ENCODE results near the gene ZSCAN30.

The ZSCAN30 gene

DNA sequence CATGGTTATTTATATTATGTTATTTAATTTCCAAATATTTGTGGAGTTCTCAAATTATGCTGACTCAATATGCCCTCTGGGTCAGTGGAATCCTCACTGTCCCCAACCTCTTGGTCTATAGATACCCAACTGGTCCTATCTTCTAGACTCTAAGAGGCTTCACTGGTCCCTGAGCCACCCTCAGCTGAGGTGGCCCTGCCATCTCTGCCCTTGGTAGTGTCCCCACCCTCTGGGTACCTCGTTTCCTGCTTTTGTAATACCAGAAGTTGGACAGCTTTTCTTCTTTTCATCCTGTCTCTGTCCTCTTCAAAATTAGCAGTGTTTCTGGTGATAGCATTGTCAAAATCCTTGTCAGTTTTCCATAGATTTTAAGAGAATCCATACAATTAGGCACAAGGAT, 11.9 kb downstream of the ZSCAN30 start:
- DNase-seq, result no peak

DNA sequence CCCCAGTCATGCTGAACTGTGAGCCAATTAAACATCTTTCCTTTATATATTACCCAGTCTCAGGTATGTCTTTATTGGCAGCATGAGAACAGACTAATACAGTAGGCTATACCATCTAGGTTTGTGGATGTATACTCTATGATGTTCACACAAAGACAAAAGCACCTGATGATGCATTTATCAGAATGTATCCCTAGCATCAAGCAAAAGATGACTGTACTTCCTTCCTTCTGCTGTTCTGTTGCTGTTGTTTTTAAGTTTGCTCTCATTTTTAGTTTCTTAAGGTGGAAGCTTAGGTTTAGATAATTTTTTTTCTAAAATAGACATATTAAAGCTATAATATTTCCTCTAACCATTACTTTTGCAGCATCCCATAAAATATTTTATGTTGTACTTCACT, 12.4 kb downstream of the ZSCAN30 start:
- DNase-seq, result no peak

DNA sequence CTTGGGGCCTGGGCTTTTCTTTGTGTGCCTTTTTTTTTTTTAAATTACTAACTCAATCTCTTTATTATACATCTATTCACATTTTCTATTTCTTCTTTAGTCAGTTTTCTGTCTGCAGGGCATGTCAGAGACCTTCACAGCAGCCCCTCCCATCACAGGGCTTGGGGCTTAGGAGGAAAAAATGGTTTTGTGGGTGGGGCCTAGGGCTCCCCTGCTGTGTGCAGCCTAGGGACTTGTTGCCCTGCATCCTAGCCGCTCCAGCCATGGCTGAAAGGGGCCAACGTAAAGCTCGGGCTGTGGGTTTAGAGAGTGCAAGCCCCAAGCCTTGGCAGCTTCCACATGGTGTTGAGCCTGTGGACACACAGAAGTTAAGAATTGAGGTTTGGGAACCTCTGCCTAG, 13.8 kb downstream of the ZSCAN30 start:
- DNase-seq, result no peak

DNA sequence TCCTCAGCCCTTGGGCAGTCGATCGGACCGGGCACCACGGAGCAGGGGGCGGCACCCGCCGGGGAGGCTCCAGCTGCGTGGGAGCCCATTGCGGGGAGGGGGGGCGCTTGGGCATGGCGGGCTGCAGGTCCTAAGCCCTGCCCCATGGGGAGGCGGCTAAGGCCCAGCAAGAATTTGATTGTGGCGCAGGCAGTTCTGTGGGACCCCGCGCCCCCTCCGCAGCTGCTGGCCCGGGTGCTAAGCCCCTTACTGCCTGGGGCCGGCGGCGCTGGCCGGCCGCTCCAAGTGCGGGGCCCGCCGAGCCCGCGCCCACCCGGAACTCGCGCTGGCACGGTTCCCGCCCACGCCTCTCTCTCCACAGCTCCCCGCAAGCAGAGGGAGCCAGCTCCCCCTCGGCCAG, 18.4 kb downstream of the ZSCAN30 start:
- no peak for DNase-seq

DNA sequence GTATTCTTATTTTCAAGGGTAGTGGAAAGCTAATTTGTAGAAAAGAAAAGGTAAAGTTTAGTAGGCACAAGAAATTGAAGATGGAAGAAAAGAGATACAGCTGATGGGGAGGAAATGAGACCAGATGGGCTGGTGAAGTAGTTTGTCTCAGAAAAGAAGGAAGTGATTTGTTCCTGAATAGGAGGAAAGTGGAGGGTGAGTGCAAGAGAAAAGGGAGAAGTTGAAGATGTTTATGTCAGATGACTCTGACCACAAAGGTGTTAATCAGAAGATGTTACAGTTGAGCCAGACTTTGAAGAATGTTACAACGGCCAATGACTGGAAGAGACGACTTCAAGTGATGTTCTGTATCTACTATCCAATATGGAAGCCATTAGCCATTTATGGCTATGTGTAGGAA, 21.2 kb downstream of the ZSCAN30 start:
- no peak for DNase-seq

DNA sequence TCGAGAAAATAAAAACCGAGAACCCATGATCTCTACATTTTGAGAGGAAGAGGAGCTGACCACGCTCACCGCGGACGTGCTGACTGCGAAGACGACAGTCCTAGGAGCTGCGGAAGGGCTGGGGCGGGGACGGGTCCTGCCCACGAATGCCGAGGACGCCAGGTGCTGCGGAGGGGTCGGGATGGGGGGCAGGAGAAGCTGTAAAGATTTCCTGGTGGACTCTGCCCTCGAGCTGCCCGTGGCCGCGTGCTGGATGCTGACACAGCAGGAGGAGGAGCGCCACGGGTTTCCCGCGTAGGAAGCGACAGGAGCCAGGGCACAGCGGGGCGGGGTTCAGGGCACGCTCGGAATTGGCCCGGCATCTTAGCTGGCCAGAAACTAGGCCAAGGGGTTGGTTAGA, 22.2 kb downstream of the ZSCAN30 start:
- DNase-seq, result no peak

DNA sequence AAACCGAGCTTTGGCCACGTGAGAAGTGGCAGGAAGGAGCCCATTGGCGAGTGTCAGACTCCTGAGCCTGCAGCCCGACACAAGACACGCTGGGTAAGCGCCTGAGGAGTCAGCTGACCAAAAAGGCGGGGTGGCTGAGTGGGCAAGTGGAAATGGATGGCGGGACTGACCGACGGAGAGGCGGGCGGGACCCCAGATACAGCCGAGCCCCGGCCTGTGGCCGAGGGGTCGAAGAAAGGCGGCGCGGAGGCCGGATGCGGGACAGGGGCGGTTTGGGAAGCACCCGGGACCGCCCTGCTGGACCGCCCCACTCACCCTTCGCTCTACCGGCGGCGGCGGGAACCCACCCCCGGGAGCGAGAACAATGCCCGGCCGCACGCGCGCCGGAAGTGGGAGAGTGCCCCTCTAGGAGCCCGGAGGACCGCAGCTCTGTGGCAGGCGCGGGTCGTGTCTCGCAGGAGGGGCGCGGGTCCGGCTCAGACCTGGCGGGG, 22.8 kb downstream of the ZSCAN30 start:
- DNase-seq, result no peak

DNA sequence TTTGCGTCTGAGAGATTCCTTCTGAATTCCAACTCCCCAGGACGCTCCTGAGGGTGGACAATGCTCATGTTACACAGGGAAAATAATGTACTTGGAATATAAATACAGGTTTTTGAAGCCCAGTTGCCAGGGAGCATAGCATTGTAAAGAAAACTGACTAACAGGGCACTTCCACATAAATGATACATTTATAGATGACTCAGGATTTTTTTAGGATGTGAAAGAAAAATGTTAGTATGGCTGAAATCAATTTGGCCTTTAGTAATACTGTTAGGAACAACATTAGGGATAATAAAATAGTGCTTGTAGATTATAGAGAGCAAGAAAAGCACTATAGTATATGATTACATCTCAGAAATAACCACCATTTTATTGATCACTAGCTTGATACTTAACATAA, 25.6 kb downstream of the ZSCAN30 start:
- DNase-seq, result no peak

DNA sequence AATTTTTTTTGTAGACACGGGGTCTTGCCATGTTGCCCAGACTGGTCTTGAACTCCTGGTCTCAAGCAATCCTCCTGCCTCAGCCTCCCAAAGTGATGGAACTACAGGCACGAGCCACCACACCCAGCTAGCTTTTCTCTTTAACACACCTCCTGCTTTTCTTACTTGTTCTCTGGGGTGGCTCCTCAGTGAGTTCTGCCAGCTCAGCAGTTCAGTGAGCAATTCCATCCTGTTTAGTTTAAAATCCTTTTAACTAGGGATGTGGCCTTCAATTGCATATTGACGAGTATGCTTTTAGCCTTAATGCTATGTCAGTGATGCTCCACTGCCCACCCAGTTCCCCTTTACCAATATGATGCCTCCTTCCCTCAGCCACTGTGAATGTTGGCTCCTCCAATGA, 33.1 kb downstream of the ZSCAN30 start:
- no peak for DNase-seq

DNA sequence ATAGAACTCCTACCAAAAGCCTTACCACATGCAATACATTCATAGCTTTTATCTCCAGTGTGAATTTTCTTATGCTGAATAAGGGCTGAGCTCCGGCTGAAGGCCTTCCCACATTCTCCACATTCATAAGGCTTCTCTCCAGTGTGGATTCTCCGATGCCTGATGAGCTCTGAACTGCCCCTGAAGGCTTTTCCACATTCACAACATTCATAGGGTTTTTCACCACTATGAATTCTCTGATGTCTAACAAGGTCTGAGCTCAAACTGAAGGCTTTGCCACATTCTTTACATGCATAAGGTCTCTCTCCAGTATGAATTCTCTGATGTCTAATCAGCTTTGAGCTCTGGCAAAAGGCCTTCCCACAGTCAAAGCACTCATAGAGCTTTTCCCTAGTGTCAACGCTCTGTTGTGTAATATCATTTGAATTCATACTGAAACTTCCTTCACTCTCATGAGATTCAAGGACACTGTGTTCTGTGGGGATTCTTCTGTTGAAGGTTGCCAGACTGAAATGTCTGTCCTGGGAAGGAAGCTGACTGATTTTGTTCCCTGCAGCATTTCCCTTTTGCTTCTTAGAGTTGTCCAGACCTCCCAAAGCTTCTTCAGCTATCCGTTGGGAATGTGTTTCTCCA, 36.3 kb downstream of the ZSCAN30 start:
- DNase-seq, result no peak

DNA sequence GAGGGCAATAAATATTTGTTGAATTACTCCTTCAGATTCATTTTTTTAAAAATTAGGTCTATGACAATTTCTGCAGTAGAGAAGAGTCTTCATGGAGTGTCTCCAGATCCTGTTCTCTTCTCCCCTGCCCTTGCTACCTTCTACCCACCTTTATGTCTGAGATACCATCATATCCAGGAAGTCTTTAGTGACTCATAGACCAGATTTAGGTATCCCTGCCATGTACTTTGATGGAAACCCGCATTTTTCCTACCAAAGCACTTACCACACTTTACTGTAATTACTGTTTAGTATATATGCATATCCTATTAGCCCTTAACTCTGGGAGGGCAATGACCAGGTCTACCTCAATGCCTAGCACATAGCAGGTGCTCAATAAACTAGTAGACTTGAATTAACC, 37.6 kb downstream of the ZSCAN30 start:
- no peak for DNase-seq

DNA sequence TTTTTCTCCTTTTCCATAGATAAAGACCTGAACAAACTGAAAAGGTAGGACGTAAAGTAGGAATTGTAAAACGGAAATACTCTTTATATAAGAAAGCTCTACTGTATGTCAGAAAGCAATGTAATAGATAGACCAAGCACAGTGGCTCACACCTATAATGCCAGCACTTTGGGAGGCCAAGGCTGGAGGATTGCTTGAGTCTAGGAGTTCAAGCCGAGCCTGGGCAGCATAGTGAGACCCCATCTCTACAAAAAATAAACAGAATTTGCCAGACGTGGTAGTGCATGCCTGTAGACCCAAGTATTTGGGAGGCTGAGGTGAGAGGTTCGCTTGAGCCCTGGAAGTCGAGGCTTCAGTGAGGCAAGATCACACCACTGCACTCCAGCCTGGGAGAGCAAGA, 41.6 kb downstream of the ZSCAN30 start:
- no peak for DNase-seq

DNA sequence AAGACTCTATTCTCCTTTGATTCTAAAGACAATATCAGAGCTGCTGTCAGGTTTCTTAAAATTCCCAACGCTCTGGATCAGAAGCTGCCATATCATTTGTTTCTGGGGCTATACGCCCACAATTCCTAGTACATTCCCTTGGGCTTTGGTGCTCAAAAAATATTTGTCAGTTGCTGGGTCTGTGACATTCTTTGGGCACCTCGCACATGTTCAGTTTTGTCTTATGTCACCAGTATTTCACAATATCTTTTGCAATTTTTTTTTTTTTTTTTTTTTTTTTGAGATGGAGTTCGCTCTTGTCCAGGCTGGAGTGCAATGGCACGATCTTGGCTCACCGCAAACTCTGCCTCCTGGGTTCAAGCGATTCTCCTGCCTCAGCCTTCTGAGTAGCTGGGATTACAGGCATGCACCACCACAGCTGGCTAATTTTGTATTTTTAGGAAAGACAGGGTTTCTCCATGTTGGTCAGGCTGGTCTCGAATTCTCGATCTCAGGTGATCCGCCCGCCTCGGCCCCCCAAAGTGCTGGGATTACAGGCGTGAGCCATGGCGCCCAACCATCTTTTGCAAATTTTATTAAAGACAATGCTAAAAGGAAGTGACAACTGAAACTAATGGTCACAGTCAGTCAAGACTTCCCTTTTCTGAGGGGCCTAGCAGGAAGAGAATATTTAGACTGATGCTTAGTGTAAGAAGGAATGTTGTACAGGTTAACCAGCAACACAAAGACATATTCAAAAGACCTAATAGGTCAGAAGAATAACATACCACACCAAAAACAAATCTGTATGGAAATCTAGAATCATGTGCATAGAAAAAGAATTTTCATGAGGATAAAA, 42.4 kb downstream of the ZSCAN30 start:
- DNase-seq, result no peak

DNA sequence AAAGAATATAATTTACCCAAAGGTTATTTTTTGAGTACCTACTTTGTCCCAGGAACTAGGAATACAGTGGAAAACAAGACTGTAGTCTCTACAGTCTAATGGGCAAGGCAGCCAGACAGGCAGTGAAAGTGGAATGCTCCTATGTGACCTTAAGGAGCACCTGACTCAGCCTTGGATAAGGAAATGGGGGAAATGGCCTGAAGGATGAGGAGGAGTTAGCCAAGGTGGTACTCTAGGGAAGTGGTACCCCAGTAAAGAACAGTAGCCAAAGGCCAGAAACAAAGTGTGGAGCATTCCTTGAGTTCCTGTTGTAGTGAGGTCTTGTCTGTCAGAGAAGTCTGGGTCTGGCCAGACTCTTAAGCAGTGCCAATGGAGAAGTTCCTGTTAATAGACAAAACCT, 43.2 kb downstream of the ZSCAN30 start:
- no peak for DNase-seq

DNA sequence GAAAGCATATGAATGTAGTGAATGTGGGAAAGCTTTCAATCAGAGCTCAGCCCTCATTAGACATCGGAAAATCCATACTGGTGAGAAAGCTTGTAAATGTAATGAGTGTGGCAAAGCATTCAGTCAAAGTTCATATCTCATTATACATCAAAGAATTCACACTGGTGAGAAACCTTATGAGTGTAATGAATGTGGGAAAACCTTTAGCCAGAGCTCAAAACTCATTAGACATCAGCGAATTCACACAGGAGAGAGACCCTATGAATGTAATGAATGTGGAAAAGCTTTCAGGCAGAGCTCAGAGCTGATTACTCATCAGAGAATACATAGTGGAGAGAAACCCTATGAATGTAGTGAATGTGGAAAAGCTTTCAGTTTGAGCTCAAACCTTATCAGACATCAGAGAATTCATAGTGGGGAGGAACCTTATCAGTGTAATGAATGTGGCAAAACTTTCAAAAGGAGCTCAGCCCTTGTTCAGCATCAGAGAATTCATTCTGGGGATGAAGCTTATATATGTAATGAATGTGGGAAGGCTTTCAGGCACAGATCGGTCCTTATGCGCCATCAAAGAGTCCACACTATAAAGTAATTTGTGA, 44.2 kb downstream of the ZSCAN30 start:
- no peak for DNase-seq

DNA sequence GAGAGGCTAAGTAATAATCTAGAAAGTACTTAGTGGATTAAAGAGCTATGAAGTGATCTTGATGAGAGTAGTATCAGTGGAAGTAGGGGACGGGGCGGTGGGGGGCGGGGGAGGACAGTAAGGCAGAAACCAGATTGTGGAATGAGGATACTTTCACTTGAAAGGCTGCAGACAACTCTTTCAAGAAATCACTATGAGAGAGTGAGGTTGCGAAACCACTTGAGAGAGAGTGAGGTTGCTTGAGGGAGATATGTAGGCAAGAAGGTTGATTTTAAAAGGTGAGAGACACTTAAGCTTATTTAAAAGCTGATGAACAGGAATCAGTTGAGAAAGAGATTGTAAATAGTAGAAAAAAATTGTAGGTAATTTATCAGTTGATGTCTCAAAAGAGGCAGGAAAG, 45.4 kb downstream of the ZSCAN30 start:
- DNase-seq, result no peak

DNA sequence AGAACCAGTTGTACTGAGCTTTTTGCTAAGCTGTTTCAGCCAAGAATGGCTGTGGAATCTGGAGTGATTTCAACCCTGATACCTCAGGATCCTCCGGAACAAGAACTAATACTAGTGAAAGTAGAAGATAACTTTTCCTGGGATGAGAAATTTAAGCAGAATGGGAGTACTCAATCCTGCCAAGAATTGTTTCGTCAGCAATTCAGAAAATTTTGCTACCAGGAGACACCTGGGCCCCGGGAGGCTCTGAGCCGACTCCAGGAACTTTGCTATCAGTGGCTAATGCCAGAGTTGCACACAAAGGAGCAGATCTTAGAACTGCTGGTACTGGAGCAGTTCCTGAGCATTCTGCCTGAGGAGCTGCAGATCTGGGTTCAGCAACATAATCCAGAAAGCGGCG, 47.6 kb downstream of the ZSCAN30 start:
- DNase-seq, result no peak

DNA sequence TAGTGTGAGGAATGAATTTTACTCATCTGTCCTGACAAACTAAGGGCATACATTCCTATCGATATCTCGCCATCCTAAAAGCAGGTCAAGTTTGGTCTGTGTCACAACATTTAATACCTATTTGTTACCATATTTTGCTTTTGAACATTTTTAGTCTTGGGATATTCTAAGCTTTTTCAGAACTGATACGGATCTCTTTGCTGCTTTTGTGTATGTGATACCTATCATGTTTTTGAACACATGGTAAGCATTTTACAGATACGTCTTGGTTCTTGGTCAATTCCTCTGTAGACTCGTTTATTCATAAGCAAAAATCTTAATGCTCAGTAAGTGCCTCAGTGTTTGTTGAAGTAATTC, 48.6 kb downstream of the ZSCAN30 start:
- DNase-seq, result no peak

DNA sequence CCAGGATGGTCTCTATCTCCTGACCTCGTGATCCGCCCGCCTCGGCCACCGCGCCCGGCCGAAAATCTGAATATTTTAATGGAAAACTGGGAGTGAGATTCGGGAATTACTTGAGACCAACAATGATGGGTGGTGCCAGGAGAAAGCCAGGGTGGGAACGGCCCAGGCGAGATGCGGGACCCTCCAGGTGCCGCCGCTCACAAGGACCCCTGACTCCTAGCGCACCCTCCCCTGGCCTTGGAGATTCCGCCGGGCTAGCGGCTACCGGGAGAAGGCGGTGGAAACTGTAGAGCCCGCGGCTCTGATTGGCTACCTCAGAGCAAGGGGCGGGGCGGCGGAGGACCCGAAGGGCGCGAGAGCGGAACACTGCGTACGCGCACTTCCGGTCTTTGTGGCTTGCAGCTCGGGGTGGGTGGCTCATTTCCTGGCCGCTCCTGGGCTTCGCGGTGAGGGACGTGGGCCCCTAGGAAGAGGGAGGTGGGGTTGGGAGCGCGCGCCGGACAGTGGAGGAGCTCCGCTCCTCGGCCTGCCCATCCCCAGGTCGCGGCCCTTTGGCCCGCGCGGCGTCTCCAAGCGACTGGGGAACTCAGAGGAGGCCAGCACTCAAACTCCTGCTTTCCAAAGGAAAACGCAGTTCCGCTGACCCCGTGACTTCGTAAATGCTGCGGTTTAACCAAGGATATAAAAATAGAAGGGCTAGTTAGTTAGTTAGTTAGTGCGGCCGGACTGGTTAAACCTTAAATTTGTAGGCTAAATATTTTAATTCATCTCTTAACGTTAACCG, 49.2 kb downstream of the ZSCAN30 start, which contains the start of gene ZNF397:
TSS of gene ZNF397 (plus strand) at position 371 of the 784 bp plus-strand sequence. CDS start 1,437 bp downstream, outside the sequence.
- DNase-seq, result peak; percentile 82

DNA sequence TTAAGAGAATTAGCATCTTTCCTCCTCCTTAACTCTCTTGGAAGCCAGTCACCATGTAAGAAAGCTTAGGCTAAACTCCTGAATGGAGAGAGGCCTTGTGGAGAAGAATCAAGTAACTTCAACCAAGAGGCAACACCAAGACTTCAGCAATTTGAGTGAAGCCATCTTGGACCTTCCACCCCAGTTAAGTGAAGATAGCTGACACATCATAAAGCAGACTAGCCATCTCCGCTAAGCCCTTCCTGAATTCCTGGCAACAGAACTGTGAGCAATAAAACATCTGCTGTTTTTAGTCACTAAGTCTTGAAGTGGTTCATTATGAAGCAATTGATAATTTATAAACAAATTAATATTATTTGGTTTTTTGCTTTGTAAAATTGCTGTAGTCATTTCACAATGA, 50.7 kb downstream of the ZSCAN30 start:
- DNase-seq, result no peak

DNA sequence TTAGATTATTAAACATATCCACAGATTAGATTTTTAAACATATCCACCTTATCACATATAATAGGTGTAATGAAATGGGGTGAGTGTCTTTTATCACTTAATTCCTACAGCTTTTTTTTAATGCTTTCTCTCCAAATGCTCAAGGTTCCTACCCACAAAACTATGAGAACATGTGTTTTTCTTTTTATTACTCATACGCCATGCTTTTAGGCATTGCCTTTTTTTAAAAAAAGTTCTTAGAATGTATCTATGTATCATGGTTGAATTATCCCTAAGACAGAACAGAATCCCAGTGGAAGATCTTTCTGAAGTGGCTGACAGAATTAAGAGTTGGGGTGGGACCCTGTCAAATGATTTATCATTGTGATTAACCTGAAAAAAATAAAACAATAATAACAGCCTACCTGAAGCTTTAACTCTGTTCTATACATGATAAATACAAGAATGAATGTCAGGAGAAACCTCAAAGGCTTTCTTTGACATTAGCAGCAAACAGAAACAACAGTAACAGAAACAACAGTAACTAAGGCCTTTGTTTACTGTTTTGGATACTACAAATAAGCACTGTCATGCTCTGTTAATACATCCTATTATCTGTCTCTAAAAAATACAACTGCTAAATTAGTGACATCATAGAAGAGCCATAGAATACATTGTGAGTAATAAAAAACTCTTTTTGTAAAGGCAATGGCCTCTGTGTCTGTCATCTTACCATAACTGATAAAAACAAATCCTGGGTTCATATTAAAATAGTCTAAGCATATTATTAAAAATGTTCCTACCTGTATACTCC, 53.3 kb downstream of the ZSCAN30 start:
- DNase-seq, result no peak

DNA sequence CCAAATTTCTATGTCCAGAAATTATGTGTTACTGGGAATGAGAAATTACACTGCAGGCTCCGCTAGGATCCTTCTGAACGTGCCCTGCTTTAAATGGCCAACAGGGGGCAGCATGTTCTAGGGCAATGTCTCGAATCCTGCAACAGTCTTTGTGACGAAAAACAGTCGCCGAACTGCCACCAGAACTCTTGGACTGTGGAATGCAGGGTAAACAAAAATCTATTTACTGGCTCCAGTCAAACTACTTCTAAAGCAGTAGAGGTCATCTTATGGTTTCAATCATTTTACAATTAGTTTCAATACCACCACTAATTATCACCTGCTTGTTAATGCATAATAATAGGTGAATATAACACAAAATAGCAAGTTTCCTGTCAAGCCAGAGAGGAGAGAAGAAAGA, 59.0 kb downstream of the ZSCAN30 start:
- peak; percentile 73 for DNase-seq
